Activated gamma-delta T cell (primary cell): ENCODE data around the gene CDC42EP2.
A peak's percentile ranks its signal among the peaks of the same experiment; 100 is the strongest.
"Not testable (repeated sequence)": the region's sequence is repeated elsewhere in the genome, so short reads cannot be mapped to it uniquely, and the experiment has no call there.

Experiments used
- DNase-seq: peaks from one replicate; lab custom pipeline; 2025; lab: John Stamatoyannopoulos, UW

CDC42EP2 gene

GRCh38 chr11:65317025-65317786 is 2.5 kb downstream of the CDC42EP2 start:
- DNase-seq = no peak

DNA sequence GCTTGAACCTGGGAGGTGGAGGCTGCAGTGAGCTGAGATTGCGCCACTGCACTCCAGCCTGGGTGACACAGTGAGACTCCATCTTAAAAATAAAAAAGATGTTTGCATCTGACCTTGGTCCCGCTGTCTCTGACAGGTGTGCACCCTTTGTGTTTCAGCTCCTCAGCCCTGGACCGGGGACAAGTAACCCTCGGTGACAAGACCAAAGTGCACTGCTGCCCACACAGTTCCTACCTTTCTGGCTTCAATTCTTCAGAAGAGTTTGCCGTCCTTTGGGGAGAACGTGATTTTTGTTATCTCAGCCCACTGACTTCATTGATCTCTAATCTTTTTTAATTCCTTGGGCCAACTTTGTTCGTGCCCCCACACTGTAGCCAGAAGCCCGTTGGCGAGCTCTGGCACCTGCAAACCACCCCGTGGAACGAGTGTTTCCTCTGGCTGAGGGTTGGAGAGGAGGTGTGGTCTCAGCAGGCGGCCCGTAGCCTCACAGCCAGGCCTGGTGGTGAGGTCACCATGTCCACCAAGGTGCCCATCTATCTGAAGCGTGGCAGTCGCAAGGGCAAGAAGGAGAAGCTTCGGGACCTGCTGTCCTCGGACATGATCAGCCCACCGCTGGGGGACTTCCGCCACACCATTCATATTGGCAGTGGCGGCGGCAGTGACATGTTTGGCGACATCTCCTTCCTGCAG is 5.9 kb downstream of the CDC42EP2 start:
- no peak for DNase-seq

GRCh38 chr11:65321076-65321475 is 6.4 kb downstream of the CDC42EP2 start:
- DNase-seq = no peak

GRCh38 chr11:65321828-65322485 is 7.3 kb downstream of the CDC42EP2 start:
- DNase-seq = no peak

DNA sequence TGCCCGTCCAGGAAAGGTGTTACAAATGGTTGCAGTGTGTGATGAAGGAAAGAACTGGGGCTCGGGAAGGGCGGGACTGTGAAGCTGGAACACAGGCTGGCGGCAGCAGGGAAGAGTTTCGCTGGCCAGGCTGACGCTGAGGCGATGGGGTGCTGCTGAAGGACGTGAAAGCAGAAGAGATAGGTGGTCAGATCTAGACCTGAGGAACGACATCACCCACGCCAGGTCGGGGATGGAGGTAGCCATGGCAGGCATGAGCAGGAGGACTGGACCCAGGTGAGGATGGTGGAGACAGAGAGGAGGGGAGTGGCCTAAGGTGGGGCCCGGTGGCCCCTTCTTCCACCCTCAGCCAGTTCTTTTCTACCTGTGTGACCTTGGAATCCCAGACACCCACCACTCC is 9.1 kb downstream of the CDC42EP2 start:
- no peak for DNase-seq

DNA sequence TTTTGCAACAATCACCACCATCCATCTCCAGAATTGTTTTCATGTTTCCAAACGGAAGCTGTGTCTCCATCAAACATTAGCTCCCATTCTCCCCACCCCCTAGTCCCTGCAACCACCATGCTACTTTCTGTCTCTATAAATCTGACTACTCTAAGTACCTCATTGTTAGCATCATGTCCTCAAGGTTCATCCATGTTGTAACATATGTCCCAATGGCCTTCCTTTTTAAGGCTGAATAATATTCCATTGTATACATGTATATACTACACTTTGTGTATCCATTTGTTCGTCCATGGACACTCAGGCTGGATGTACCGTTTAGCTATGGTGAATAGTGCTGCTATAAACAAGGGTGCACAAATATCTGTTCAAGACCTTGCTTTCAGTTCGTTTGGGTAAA is 10.8 kb downstream of the CDC42EP2 start:
- no peak for DNase-seq

GRCh38 chr11:65327021-65327420 is 12.4 kb downstream of the CDC42EP2 start:
- no peak for DNase-seq

GRCh38 chr11:65329478-65329877 is 14.8 kb downstream of the CDC42EP2 start:
- DNase-seq = no peak

- DNase-seq = no peak
Observed at GRCh38 chr11:65329944-65330403, 15.3 kb downstream of the CDC42EP2 start.

- no peak for DNase-seq
Observed at GRCh38 chr11:65330544-65330943, 15.9 kb downstream of the CDC42EP2 start.

DNA sequence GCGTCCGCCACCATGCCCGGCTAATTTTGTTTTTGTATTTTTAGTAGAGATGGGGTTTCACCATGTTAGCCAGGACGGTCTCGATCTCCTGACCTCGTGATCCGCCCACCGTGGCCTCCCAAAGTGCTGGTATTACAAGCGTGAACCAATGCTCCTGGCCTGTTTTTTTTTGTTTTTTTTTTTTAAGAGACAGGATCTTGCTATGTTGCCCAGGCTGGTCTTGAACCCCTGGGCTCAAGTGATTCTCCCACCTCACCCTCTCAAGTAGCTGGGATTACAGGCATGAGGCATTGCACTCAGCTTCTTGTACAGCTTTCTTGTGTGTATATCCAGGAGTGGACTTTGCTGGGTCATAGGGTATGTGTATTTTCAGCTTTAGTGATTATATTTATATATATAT is 17.9 kb downstream of the CDC42EP2 start:
- not testable (repeated sequence) for DNase-seq

GRCh38 chr11:65334696-65335295 is 20.1 kb downstream of the CDC42EP2 start:
- DNase-seq = no peak

DNA sequence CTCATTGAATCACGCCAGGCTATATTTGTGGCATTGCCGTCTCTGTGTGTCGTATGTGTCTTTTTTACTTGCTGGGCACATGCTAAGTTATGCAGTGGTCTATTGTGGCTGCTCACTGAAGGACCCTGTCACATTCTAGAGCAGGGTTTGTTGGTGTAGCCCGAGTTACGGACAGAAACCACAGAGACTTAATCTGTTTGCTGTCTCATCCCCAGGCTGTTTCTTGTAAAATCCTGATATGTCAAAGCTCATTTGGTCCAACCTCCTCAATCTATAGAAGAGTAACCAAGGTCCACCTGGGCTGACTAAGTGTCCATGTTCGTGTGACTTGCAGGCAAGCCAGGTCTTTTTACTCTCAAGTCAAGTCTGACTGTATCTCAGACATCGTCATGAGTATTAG is 24.0 kb downstream of the CDC42EP2 start:
- DNase-seq = no peak

DNA sequence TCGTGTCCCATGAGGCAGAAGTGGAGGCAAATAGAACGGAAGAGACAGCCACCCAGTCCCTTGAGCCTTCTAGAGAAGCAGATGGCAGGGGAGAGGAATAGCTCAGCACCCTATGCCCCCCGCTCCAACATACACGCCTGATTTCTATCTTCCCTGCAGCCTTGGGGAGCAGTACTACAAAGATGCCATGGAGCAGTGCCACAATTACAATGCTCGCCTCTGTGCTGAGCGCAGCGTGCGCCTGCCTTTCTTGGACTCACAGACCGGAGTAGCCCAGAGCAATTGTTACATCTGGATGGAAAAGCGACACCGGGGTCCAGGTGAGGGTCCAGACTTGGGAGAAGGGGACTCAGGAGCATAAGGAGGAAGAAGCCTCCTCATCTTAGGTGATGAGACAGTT is 25.6 kb downstream of the CDC42EP2 start:
- DNase-seq = no peak

DNA sequence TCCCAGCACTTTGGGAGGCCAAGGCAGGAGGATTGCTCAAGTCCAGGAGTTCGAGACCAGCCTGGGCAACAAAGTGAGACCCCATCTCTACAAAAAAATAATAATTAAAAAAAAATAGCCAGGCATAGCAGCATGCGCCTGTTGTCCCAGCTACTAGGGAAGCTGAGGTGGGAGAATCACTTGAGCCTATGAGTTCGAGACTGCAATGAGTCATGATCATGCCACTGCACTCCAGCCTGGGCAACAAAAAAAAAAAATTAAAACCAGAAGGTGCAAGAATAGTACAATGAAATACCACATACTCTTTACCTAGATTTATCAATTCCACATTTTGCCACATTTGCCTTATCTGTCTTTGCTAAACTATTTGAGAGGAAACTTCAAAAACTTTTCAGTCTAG is 27.2 kb downstream of the CDC42EP2 start:
- no peak for DNase-seq

- DNase-seq = no peak
Observed at GRCh38 chr11:65351511-65351910, 36.8 kb downstream of the CDC42EP2 start.

DNA sequence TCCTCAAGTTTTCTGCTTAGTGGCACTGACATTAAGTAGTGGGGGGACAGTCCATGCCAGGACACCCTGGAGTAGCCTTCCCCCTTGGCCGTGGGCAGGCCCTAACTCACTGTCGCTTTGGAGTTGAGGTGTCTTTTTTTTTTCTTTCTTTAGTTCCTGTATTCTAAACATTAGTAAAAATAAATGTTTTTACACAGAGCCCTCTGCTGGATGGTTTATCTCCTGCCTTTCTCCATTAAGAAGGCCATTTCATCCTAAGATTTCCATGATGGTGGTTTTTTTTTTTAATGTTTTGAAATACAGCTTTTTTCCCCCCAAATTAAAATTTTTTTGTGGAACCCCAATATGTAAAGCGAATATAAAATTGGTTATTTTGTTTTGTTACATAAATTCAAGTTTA is 38.1 kb downstream of the CDC42EP2 start:
- no peak for DNase-seq

GRCh38 chr11:65353376-65353775 is 38.7 kb downstream of the CDC42EP2 start:
- DNase-seq = no peak

DNA sequence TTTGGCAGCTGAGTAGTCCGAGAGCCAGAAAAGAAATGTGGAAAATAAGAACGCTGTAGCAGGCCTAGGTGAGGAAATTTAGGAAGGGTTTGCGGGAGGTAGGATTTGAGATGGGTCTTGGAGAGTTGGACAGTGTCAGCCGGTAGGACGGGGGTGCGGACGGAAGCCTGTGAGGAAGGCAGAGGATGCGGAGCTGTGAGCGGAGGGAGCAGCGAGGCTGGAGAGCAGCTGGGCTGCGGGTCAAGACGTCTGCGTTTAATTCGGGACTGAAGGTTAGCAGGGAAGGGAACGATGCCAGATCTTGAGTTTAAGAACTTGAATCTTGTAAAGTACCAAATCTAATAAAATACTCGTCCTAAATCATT is 39.2 kb downstream of the CDC42EP2 start:
- DNase-seq = no peak

DNA sequence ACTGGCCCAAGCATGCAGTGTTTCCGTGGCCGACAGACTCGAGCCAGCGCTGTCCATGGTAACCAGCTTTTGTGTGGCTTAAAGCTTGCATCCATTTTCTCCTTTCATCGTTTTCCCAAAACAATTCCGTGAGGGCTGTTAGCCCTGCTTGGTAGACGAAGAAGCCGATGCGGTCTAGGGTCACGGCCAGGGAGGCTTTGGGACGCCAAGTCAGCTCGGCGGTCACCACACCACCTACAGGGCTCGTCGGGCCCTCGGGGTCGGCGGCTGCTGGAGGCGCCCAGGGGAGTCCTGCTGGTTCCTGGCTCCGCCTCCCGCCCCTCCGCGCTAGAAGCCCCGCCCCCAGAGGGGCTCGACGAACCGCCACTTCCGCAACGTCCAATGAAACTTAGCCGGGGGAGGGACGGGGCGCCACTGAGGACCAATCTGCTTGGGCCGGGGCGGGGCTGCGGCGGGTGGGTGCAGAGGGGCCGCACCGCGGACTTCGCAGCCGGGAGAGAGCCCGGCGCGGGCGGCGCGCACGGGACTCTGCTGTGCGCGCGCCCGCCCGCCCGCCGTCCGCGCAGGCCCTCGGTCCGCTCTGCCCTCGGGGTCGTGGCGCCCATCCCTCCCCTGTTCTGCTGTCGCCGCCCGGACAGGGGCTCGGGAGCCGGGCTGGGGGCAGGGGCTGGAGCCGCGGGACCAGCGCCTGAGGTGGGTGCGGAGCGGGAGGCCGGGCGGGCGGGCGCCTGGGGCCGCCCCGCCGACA is 39.8 kb downstream of the CDC42EP2 start, which contains the start of gene TIGD3:
TSS of gene TIGD3 (plus strand) at position 487 of the 748 bp plus-strand sequence. CDS start 1,058 bp downstream, outside the sequence.
- DNase-seq = peak; percentile 93

DNA sequence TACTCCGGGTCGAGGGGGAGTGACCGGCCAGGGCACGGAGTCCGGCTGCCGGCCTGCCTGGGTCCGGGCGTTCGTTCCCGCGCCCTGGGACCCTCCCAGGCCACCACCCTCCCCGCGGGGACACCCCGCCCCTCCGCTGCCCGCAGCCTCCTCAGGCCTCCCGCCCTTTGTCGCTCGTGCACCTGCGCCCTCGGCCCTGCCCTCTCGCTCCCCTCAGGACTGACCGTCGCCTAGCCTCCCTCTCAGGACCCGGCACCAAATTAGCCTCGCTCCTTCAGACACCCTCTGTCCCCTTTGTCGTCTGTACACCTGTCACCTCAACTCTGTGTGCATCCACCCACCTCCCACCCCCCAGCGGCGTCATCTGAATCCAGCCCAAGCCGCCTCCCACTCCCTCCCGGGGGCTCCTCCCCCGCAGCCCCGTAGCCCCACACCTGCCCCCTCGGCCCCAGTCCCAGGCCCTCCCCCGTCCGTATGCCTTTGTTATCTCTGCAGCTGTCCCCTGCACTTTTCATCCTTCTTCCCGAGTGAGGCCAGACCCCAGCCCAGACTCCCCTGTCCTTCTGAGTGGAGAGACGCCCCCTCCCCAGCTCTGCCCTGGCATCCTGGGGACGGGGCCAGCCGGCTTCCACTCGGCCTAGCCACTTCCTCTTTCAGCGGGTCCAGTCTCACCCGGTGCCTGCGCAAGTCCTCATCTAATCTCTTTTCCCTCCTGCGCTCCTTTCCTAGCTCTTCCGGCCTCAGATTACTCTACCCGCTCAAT is 40.5 kb downstream of the CDC42EP2 start:
- peak; percentile 37 for DNase-seq
